ENCODE results near the gene SF3B6. TPM values are rescaled to one million over a fixed set of nuclear protein-coding genes. Genes with fewer than 3 reads are reported as not detected.

Gene SF3B6
- total RNA-seq, 1 donor from 2014 or later: 76.5 TPM

DNA sequence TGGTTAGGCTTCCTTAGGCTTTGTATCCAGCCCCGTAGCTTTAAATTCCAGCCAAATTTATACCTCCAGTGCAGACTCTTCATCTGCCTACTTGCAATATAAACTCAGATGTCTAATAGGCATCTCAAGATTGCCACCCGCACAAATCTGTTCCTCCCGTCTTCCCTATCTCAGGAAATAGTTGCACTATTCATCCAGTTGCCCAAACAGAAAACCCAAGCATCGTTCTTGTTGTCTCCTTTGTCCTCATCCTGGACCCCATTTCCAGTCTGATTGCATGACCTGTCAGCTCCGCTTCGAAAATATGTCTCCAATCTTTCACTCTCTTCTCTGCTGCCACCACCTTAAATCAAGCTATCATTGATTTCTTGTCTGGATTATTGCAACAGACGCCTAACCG lies 24.3 kb downstream of the SF3B6 start:
- H3K27me3 Mint-ChIP-seq (ENCODE audit: unreplicated experiment): peaks cover 7% of the 10 kb centered on the region
- DNase-seq: no peak
- TF ChIP-seq CTCF (IDR thresholded peaks at IDR 0.05; ENCODE audit: partially characterized antibody, unreplicated experiment): no peak
- peaks cover 7% of the 10 kb centered on the region for H3K9me3 Mint-ChIP-seq (ENCODE audit: unreplicated experiment)
- H3K27ac Mint-ChIP-seq (ENCODE audit: unreplicated experiment): no peak overlapping the region
- peaks cover 13% of the 10 kb centered on the region for H3K4me1 Mint-ChIP-seq (ENCODE audit: low read depth, unreplicated experiment)
- peaks cover 4% of the 10 kb centered on the region for H3K36me3 Mint-ChIP-seq (ENCODE audit: unreplicated experiment)
- H3K4me3 Mint-ChIP-seq (ENCODE audit: unreplicated experiment): no peak overlapping the region

DNA sequence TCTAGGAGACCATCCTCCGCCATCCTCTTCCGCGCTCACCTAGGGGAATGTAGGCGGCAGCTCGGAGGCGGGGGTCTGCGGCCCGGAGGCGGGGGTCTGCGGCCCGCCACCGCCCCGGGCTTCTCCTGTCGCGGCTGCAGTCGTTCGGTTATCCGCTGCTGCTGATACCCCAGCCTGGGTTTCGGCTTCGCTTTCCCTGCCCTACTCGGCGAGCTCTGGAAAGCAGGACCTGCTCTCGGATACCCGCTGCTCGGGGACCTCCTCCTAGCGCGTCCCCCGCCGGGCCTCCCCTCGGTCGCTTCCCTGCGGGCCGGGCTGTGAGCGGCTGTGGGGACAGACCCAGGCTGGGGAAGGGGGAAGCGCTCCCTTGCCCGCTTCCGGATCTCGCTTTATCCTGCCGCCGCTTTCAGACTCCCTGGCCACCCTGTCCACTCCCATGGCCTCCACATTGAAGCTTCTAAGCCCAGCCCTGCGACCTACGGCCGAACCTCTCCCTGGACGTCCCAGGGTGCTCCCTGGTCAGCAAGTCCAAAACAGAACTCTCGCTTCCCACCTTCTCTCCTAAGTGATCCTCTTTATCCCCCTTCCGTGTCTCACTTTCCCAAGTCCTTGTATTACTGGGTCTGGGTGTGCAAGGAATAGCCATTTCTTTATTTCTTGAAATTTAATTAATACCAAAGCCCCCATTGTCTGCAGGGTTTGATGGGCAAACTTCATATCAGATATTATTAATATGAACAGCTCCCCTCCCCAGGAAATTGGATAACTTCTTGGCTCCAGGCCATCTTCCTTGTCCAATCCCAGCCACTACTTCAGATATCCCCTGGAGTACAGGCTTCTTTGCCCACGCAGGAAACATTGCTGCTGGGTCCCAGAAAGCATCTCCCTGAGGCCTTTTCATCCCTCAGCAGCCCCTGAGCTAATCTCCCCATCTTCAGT lies 25.8 kb downstream of the SF3B6 start:
- Mint-ChIP-seq H3K4me1 (ENCODE audit: low read depth, unreplicated experiment) (peaks cover 17% of the 10 kb centered on the region), H3K4me3 (ENCODE audit: unreplicated experiment) (peak overlapping the region; percentile 93)
- peak; percentile 64 for DNase-seq

GRCh38 chr2:24049485-24050021 lies 26.6 kb downstream of the SF3B6 start, which contains the start of gene FKBP1B:
FKBP1B (plus strand) TSS chr2:24049741; CDS start chr2:24049850, 109 bp downstream.
- Mint-ChIP-seq H3K4me1 (ENCODE audit: low read depth, unreplicated experiment) (peaks cover 18% of the 10 kb centered on the region), H3K4me3 (ENCODE audit: unreplicated experiment) (peak within 1 kb of the TSS; percentile 93), H3K36me3 (ENCODE audit: unreplicated experiment) (no peaks in the 10 kb centered on the region)

More for the DNA sequence above, 25.8 kb downstream of the SF3B6 start:
- H3K36me3 Mint-ChIP-seq (ENCODE audit: unreplicated experiment): no peaks in the 10 kb centered on the region
- peaks cover 5% of the 10 kb centered on the region for H3K27me3 Mint-ChIP-seq (ENCODE audit: unreplicated experiment)
- H3K27ac Mint-ChIP-seq (ENCODE audit: unreplicated experiment): no peak overlapping the region
- no peak for TF ChIP-seq CTCF (IDR thresholded peaks at IDR 0.05; ENCODE audit: partially characterized antibody, unreplicated experiment)
- peaks cover 7% of the 10 kb centered on the region for H3K9me3 Mint-ChIP-seq (ENCODE audit: unreplicated experiment)

GRCh38 chr2:24048769-24049484 lies 27.2 kb downstream of the SF3B6 start:
- H3K36me3 Mint-ChIP-seq (ENCODE audit: unreplicated experiment): no peaks in the 10 kb centered on the region
- peaks cover 5% of the 10 kb centered on the region for H3K27me3 Mint-ChIP-seq (ENCODE audit: unreplicated experiment)
- no peak for DNase-seq
- peak overlapping the region; percentile 44 for H3K27ac Mint-ChIP-seq (ENCODE audit: unreplicated experiment)
- peaks cover 13% of the 10 kb centered on the region for H3K4me1 Mint-ChIP-seq (ENCODE audit: low read depth, unreplicated experiment)
- H3K4me3 Mint-ChIP-seq (ENCODE audit: unreplicated experiment): peak overlapping the region; percentile 93
- peaks cover 9% of the 10 kb centered on the region for H3K9me3 Mint-ChIP-seq (ENCODE audit: unreplicated experiment)
- TF ChIP-seq CTCF (IDR thresholded peaks at IDR 0.05; ENCODE audit: partially characterized antibody, unreplicated experiment): no peak

More at GRCh38 chr2:24049485-24050021, 26.6 kb downstream of the SF3B6 start, which contains the start of gene FKBP1B:
- Mint-ChIP-seq H3K27ac (ENCODE audit: unreplicated experiment) (peak within 1 kb of the TSS; percentile 44), H3K27me3 (ENCODE audit: unreplicated experiment) (peaks cover 5% of the 10 kb centered on the region), H3K9me3 (ENCODE audit: unreplicated experiment) (peaks cover 9% of the 10 kb centered on the region)
- no peak for TF ChIP-seq CTCF (IDR thresholded peaks at IDR 0.05; ENCODE audit: partially characterized antibody, unreplicated experiment)
- peak; percentile 87 for DNase-seq

Data from glutamatergic neuron (in vitro differentiated cells).